Measurements from ENCODE around the gene ADAR. TPM values are rescaled to one million over a fixed set of nuclear protein-coding genes. Genes with fewer than 3 reads are reported as not detected.

Gene ADAR
- total RNA-seq, 1 donor from 2014 or later, result 81.5 TPM

DNA sequence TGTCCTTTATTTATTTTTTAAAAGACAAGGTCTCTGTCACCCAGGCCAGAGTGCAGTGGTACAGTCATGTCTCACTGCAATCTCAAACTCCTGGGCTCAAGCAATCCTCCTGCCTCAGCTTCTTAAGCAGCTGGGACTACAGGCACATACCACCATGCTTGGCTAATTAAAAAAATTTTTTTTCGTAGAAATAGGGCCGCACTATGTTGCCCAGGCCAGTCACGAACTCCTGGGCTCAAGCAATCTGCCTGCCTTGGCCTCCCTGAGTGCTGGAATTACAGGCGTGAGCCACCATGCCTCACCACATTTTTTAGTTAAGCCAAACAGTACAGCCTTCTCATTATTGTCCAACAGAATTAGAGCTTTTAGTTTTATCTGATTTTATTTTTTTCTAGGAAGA is 7.4 kb upstream of the ADAR start:
- DNase-seq (ENCODE audit: low read depth, low spot score), result no peak

DNA sequence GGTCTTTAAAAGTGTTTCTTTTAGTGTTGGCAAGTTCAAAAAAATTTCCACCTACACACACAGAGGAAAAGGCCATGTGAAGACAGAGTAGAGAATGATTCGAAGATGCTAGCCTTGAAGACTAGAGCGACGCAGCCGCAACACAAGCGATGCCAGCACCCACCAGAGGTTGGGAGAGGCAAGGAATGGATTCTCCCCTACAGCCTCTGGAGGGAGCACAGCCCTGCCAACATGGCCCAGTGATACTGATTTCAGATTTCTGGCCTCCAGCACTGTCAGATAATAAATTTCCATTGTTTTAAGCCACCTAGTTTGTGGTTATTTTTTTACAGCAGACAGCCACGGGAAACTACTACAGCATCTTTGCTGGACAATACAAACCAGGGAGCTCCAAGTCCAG is 6.9 kb upstream of the ADAR start:
- DNase-seq (ENCODE audit: low read depth, low spot score), result no peak

DNA sequence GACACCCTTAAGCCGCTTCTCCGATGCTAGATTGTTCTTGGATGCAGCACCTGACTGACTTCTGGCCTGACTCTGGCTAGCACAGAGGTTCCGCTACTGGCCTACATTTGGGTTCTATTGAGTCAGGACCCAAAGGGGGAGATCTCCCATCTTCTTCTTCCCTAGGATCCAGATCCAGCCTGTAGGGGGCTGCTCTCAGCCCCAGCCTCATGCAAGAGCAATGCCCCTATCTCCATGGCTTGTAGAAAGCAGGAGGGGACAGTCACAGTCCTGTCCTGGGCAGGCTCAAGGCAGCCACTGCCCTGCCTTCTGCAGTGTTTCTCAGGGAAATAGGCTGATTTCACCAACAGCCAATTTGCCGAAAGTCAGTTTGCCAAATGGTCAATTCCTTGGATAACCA is 6.3 kb upstream of the ADAR start:
- DNase-seq (ENCODE audit: low read depth, low spot score), result no peak

DNA sequence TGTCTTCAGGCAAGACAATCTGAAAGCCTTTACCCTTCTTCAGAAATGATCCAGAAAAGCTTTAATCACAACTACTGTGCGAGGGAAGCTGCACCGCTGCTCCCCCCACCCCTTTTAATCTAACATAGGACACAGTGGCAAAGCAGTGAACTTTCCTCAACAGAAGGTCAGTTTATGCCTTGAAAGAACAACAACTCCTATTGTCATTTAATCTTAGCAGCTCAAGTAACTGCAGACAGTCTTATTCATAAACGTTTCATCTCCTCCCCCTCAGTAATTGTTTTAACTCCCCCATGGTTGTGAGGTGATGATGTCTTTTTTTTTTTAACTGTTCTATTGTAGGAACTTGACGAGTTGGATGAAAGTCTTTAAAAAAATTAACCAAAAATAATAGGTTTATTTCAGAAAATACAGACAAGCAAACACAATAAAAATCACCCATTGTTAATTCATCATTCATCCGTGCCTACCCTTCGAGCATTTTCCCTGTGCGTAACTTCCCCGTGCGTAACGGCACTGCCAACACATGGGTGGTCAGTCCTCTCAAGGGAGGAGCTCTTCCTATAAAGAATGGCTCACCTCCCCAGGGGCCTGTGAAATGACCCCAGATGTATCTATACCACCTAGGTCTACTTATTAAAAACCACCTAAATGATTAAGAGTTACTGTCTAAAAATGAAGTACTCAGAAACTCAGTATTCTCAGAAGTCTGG is 3.3 kb upstream of the ADAR start:
- DNase-seq (ENCODE audit: low read depth, low spot score), result no peak

DNA sequence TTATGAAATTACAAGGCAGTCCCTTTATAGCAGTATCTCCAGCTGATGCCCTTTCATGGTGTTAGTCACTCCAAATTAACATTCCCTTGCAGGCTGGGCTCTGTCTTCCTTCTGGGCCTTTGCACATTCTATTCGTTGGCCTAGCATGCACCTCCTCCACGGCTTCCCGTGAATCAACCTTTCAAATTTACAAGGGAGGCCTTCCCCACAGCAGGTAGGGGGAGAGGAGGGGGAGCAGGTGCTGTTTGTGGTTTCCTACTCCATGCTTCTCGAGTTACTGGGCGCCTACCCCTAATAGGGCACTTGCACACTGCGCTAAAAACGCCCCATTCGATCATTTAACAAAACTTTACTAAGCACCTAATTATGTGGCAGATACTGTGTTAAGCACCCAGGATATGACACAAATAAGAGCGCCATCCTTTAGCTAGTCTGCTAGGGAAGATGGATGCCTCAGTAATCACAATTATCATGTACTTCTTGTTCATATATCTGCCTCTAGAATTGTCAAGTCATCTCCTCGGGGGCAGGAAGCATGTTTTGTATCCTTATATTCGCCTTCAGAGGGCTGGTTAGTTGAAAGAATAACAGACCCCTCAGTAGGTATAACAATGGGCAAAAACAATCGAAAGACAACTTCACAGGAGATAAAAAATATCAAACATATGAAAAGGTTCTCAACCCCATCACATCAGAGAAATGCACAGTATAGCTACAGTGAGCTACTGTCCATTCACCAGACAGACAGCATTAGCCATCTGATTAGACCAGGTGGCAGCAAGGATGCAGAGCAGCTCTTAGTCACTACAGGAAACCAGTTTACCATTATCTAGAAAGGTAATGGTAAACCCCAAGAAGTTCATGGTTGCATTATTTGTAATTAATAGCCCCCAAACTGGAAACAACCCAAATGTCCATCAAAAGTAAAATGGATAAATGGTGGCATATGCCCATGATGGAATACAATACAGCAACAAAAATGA is 1.7 kb upstream of the ADAR start:
- no peak for DNase-seq (ENCODE audit: low read depth, low spot score)

DNA sequence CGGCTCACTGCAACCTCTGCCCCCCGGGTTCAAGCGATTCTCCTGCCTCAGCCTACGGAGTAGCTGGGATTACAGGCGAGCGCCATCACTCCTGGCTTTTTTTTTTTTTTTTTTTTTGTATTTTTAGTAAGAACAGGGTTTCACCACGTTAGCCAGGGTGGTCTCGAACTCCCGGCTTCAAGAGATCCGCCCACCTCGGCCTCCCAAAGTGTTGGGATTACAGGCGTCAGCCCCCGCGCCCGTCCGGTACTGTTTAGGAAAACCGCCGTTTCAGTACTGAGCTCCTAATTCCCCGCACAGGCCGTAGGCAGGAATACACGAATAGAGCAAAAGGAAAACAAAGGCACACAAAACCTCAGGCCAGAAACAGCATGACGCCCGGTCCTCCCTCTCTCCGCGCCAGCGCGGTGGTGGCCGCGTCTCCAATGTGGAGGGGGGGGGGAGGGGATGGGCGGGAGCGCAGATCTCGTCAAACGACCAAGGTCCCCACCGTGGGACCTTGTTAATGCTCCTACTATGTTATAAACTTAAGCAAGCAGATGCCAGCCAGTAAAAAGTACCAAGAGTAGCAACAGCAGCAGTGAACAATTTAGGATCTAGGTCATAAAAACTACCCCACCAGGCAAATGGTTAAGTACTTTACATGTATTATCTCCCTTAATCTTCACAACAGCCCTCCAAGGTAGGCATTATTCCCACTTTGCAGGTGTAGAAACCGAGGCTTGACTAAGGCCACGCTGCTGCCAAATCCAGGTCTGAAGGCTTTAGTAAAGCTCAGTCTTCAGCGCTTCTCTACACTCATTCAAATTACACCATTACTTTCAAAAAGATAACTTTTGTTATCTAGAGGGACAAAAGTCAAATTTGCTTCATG is 648 bp upstream of the ADAR start:
- no peak for DNase-seq (ENCODE audit: low read depth, low spot score)

DNA sequence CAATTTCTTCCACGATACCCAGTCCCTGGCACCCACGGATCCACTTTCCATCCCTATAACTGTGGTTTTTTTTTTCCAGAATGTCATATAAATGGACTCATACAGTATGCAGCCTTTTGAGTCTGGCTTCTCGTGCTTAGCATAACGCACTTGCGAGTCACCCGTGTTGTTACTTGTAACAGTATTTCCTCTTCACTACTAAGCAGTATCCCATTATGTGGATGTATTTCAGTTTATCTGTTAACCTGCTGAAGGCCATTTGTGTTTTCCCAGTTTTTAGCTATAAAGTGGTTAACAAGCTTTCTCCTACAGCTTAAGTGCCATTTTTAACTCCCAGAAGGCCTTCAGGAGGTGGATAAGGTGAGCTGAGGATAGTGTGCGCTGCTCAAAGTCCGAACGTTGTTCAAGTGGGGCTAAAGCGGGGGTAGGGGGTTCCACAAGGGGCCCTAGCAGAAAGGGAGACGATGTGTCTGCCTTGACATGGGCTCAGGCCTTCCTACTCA is 829 bp downstream of the ADAR start:
- no peak for DNase-seq (ENCODE audit: low read depth, low spot score)

DNA sequence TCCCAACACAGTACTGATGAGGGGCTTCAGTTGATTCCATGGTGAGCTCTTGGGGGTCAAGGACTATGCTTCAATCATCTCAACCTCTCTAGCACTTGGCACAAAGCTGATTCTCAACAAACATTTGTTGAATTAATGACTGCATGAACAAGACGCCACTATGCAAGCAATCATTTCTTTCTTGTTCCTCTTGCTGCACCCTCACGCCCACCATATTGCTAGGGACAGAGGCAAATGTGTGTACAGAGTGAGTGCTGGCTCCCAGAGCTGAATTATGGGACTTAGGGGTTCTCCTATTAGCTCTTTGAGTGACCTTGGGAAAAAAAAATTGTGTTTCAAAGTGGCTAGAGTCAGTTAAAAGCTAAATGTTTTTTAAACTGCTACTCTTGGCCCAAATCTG is 2.5 kb downstream of the ADAR start:
- no peak for DNase-seq (ENCODE audit: low read depth, low spot score)

DNA sequence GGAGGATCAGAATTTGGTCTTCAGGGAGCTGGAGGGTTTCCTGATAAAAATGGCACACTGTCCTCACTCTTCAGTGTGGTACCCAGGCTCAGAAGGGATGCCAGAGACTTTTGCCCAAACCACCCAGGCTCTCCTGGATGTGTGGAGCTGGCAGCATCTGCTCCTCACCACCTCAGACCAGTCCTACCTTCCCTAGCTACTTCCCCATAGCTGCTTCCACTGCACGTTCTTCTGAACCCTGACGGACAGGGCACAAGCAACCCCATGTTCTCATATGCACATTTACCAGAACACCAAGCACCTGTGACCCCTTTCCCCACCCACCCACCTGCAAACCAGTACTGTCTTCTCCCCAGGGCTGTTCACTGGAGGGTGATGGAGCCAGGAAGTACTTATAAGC is 4.7 kb downstream of the ADAR start:
- no peak for DNase-seq (ENCODE audit: low read depth, low spot score)

DNA sequence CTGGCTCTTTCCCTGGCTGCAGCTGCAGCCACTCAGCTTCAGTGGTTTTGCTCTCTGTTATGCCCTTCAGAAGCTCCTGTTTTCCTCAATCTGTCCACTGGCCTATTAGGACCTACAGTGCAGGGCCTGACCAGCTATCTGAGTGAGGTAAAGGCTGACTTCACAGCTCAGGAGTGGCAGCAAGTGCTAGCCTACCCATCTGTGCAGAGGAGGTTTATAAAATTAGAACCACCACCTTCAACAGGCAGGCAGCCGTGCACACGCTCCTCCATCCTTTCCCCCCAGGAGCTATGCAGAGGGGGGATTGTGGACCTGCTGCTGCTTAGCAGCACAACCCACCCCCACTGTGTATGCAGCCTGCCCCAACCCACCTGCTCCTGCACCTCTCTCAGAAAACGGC is 8.3 kb downstream of the ADAR start:
- DNase-seq (ENCODE audit: low read depth, low spot score), result no peak

DNA sequence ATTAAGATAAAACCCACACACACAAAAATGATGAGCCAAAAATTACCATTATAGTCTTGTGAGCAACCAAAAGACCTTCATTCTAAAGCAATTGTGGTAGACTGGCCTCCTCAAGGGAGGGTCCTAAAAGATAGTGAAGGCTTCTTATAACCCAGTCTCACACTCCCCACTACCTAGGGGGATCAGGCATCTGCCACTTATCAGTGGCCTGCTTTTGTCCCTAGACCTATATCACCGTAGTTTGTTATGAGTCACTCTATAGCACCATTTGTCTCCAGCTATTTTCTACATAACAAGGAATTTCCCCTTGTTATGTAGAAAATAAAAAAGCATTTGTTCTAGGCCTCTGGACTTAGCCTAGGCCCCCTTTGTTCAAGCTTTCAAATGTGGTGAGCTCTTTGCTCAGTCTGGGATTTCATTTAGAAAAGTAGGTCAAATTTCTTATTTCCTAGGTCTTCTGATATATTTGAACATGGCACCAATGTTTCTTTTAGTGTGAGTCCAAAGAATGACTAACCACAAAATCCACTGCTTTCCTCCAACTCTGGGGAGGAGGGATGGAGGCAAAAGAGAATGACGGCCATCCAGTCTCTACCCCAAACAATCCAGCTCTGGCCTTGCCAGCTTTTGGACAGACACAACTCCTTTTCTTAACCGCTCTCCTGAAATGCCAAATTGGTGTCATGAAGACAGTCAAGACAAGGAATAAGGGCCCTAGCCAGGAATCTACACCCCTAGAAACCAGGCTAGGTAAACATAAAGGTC is 8.9 kb downstream of the ADAR start:
- DNase-seq (ENCODE audit: low read depth, low spot score), result no peak

DNA sequence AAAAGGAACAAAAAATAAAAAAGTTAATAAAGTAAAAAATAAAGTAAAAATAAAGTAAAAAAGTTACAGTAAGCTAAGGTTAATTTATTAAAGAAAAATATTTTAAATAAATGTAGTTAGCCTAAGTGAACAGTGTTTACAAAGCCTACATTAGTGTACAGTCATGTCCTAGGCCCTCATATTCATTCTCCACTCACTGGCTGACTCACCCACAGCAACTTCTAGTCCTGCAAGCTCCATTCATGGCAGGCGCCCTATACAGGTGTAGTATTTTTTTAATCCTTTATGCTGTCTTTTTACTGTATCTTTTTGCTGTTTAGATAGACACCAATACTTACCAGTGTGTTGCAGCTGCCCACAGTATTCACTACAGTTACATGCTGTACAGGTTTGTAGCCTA is 12.4 kb downstream of the ADAR start:
- DNase-seq (ENCODE audit: low read depth, low spot score), result no peak

DNA sequence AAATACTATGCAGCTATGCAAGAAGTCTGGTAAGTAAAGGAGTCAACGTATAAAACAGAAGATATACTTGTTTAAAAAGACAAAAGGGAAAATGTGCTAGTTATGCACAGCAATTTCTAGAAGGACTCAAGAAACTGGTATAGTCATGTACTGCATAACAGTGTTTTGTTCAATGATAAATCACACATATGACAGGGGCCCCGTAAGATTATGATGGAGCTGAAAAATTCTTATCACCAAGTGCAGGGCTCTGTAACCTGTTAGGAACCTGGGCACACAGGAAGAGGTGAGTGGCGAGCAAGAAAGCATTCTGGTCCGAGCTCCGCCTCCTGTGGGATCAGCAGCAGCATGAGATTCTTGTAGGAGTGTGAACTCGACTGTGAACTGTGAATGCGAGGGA is 13.2 kb downstream of the ADAR start:
- no peak for DNase-seq (ENCODE audit: low read depth, low spot score)

DNA sequence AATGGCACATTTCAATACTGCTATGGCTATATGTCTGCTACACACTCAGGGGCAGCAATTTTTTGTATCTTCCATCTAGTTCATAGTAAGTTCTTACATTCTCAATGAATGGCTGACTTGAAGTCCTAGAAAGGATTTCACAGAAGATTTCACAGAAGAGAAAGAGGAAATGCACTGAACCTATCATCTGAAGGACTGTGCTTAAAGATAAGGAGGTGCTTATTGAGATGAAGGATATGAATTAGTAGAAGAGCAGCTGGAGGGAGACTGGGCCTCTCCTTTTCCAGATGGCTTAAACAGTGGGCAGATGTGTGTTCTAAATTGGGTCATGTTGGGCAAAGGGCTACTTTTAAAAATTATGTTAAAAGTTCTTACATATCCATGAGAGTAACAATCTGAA is 14.6 kb downstream of the ADAR start:
- no peak for DNase-seq (ENCODE audit: low read depth, low spot score)

DNA sequence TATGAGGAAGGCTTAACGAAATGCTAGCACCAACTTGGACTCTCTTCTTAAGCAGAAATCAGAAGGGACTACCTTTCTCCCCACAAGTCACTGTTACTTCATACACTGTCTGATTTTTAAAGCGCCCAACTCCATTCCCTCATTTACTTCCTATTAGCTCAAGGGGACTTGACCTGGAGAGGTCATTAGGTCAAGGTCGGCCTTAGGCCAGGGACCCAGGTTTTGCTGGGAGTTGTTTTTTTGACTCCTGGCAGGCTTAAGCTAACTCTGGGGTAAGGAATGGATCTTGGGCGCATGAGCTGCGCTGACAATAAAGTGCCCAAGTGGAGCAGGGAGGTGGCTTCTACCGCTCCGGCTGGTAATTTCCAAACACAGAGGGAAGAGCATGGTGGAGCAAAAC is 16.8 kb downstream of the ADAR start:
- no peak for DNase-seq (ENCODE audit: low read depth, low spot score)

DNA sequence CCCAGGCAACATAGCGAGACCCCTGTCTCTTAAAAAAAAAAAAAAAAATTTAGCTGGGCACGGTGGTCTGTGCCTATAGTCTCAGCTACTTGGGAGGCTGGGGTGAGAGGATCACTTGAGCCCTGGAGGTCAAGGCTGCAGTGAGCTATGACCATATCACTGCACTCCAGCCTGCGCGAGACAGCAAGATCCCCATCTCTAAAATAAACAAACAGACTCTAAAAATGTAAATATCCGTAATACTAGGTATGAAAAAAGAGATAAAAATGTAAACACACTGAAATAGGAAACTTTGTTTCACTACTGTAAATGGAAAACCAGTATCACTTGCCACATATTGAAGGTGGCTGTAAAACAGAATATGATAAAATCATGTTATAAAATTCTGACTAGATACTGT is 17.2 kb downstream of the ADAR start:
- no peak for DNase-seq (ENCODE audit: low read depth, low spot score)

DNA sequence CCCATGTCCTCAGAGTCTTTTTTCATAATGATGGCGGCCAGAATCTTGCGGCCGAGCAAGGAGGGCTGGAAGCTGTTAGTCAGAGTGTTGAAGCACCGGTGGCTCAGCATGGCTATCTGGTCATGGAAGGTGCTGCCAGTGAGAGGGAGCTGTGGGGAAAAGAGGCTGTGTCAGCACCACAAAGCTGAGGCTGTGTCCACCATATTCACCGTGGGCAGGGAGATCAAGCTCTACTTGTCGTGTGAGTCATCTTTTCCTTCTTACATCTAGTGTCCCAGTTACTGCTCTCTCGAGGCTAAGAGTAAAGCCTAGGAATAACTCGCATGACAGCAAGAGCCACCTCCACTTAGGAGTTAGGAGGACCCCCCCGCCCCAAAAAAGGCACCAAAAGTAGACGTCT is 18.2 kb downstream of the ADAR start:
- no peak for DNase-seq (ENCODE audit: low read depth, low spot score)

DNA sequence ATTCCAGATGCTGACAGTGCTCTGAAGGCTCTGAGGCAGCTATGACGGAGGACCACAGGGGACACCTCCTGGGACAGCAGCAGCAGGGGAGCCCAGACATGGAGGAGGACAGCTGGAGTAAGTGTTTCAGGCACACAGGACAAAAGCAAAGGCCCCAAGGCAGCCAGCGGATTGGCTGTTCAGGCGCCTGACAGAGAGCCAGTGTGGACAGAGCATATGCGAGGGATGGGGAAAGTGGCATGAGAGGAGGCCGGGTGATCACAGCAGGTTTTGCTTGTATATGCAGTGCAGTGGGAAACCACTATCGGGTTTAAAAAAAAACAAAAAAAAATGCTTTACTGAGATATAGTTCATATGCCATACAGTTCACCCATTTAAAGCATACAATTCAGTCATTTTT is 21.3 kb downstream of the ADAR start:
- DNase-seq (ENCODE audit: low read depth, low spot score), result no peak

DNA sequence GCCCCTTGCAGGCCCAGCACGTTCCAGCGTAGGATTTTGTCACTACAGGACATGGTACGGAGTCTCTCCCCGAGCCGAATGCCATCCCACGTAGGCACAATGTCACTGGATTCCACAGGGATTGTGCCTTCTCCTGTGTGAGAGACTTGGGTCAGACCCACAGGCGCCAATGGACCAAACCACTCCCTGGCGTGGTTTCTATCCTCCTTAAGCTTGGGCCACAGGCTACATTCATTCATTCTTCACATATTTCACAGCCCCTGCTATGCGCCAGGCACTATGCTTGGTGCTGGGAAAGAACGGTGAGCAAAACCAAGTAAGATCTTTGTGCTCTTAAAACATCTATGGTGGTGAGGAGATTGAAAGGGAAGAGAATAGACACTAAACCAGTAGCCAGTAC is 21.8 kb downstream of the ADAR start:
- no peak for DNase-seq (ENCODE audit: low read depth, low spot score)

DNA sequence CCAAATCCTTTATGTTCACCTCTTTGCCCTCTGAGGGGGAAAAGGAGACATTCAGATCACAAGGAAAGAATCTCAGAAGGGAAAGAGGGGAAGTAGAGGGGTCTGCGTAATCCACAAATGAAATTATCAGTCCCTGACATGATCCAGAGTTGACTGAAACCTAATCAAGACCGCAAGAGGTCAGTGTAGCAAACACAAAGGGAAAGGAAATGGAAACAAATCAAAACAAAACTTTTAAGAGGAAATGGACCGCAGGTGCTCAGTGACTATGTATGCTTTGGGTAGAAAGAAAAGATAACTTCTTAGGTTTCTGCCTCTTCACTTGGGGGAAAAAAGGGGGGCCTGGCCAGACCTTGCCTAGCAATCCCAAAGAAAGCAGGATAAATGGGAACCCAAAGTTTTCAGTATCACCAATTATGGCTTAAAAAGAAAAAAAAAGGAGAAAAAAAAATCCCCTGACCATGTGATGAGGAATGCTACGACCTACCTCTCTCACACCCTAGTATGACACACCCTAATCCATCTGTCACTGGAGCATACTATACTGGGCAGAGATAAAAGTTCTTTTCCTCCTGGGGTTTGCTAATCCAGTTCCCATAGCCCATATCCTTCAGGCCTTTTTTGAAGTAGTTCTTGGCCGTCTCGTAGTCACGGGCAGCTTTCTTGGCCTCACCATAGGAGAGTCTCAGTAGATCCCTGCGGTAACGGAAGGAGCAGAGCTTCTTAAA is 23.6 kb downstream of the ADAR start:
- DNase-seq (ENCODE audit: low read depth, low spot score), result peak; percentile 40

All from pulmonary artery endothelial cell (primary cell).